MM.1S (cell line): ENCODE data around the gene NUDT1.

Source experiments
- CTCF ChIP-seq: fragments of 300-600 bp; sonication (generic); IDR thresholded peaks from 2 replicates; pipeline ENCODE4 v1.5.1; 2016; ENCODE audit warnings: antibody characterized with exemption, low read length, mixed read lengths
- EZH2 ChIP-seq: fragments of 300-600 bp; sonication (generic); optimal IDR thresholded peaks from 2 replicates; pipeline ENCODE3; 2017; ENCODE audit warnings: low read depth, mild to moderate bottlenecking, antibody characterized with exemption, low read length, mixed read lengths
- EZH2phosphoT487 ChIP-seq: fragments of 300-600 bp; sonication (generic); IDR thresholded peaks from 2 replicates; pipeline ENCODE4 v1.6.1; 2018; ENCODE audit warnings: antibody characterized with exemption, low read length

- no peak for TF ChIP-seq EZH2
- no peak for TF ChIP-seq CTCF
- TF ChIP-seq EZH2phosphoT487: no peak
Measured at GRCh38 chr7:2253021-2253420, 11.0 kb downstream of the NUDT1 start.
